HEK293 (cell line): ENCODE measurements around the gene CDX1.

Source experiments
- CTCF ChIA-PET: fragments of 350-600 bp; formaldehyde crosslinking; extraction: SDS; loops from one replicate; lab custom pipeline; 2021; ENCODE audit warnings: antibody characterized with exemption; lab: Yijun Ruan, JAX
- POLR2A ChIA-PET: fragments of 300-600 bp; formaldehyde crosslinking; extraction: SDS; loops from one replicate; lab custom pipeline; 2020; ENCODE audit warnings: antibody characterized with exemption, inconsistent platforms; lab: Yijun Ruan, JAX
- H3K27ac ChIP-seq: fragments of 200-500 bp; sonication (Bioruptor generic); 2 replicates; pipeline ENCODE4 v1.5.1; 2014; ENCODE audit warnings: low read depth, low read length, control low read depth, inconsistent platforms; ENCODE audit errors: extremely low read depth
- H3K36me3 ChIP-seq, 2 experiments: fragments of 200-500 bp in 1 of 2; sonication (Bioruptor generic) in 1 of 2; 1 replicate in 1 of 2; 2 replicates in 1 of 2; pipeline ENCODE4 v1.5.1; 2014 to 2017; ENCODE audit warnings: inconsistent platforms in 2 of 2, low read length in 2 of 2; ENCODE audit not compliant: control insufficient read depth in 2 of 2, insufficient read depth in 1 of 2
- H3K4me1 ChIP-seq: fragments of 200-500 bp; sonication (Bioruptor generic); 2 replicates; pipeline ENCODE4 v1.5.1; 2014; ENCODE audit warnings: mild to moderate bottlenecking, low read length, inconsistent platforms; ENCODE audit not compliant: control insufficient read depth, insufficient read depth
- H3K4me3 ChIP-seq: 2 replicates; pipeline ENCODE4 v1.5.1; 2011; ENCODE audit warnings: low read depth, mild to moderate bottlenecking, control low read depth, low read length, moderate library complexity
- H3K9me3 ChIP-seq: fragments of 200-500 bp; sonication (Bioruptor generic); 2 replicates; pipeline ENCODE4 v1.5.1; 2014; ENCODE audit warnings: low read depth, low read length, inconsistent platforms; ENCODE audit not compliant: control insufficient read depth, insufficient read depth
- GLI2 ChIP-seq: fragments of 450-650 bp; formaldehyde crosslinking; IDR thresholded peaks from 2 replicates; pipeline ENCODE4; 2017; ENCODE audit warnings: missing biosample characterization, missing genetic modification characterization, low read depth, borderline replicate concordance
- HOXC10 ChIP-seq: sonication (generic); formaldehyde crosslinking; IDR thresholded peaks from 2 replicates; pipeline ENCODE4 v1.8.1; 2023; ENCODE audit warnings: mild to moderate bottlenecking, missing genetic modification reagents
- MEIS1 ChIP-seq: sonication (generic); formaldehyde crosslinking; IDR thresholded peaks from 2 replicates; pipeline ENCODE4 v1.8.1; 2022; ENCODE audit warnings: missing genetic modification reagents, mild to moderate bottlenecking, borderline replicate concordance
- MZF1 ChIP-seq: fragments of 450-650 bp; formaldehyde crosslinking; IDR thresholded peaks from 2 replicates; pipeline ENCODE4 v1.5.1; 2017; ENCODE audit warnings: missing biosample characterization, missing genetic modification characterization, borderline replicate concordance
- SALL2 ChIP-seq: fragments of 450-650 bp; formaldehyde crosslinking; IDR thresholded peaks from 2 replicates; pipeline ENCODE4 v1.5.0; 2017; ENCODE audit warnings: missing biosample characterization, mild to moderate bottlenecking, missing genetic modification characterization, borderline replicate concordance
- SETDB1 ChIP-seq: IDR thresholded peaks from one replicate; pipeline ENCODE4 v1.6.1; 2017; ENCODE audit warnings: mild to moderate bottlenecking, low read length, moderate library complexity, mixed read lengths; ENCODE audit not compliant: insufficient read length
- TRIM28 ChIP-seq: IDR thresholded peaks from 2 replicates; pipeline ENCODE4 v1.6.1; 2011; ENCODE audit warnings: low read length, control low read depth, borderline replicate concordance
- YY1 ChIP-seq: fragments of 450-650 bp; formaldehyde crosslinking; IDR thresholded peaks from 2 replicates; pipeline ENCODE4 v1.5.1; 2018; ENCODE audit warnings: missing biosample characterization, missing genetic modification characterization
- ZBTB26 ChIP-seq: fragments of 450-650 bp; formaldehyde crosslinking; optimal IDR thresholded peaks from 2 replicates; pipeline ENCODE3; 2016; ENCODE audit warnings: missing biosample characterization, mild to moderate bottlenecking, missing genetic modification characterization
- ZNF10 ChIP-seq: fragments of 450-650 bp; formaldehyde crosslinking; IDR thresholded peaks from 2 replicates; pipeline ENCODE4 v1.5.1; 2017; ENCODE audit warnings: missing biosample characterization, missing genetic modification characterization
- ZNF16 ChIP-seq: fragments of 450-650 bp; formaldehyde crosslinking; IDR thresholded peaks from 2 replicates; pipeline ENCODE4 v1.5.1; 2016; ENCODE audit warnings: low read depth, missing biosample characterization, missing genetic modification characterization
- ZNF223 ChIP-seq: fragments of 450-650 bp; formaldehyde crosslinking; IDR thresholded peaks from 2 replicates; pipeline ENCODE4 v1.5.1; 2016; ENCODE audit warnings: missing biosample characterization, missing genetic modification characterization
- ZNF248 ChIP-seq: fragments of 450-650 bp; formaldehyde crosslinking; IDR thresholded peaks from 2 replicates; pipeline ENCODE4 v1.5.1; 2017; ENCODE audit warnings: missing biosample characterization, missing genetic modification characterization
- ZNF266 ChIP-seq: fragments of 450-650 bp; formaldehyde crosslinking; IDR thresholded peaks from 2 replicates; pipeline ENCODE4 v1.5.1; 2016; ENCODE audit warnings: missing biosample characterization, missing genetic modification characterization, low read depth
- ZNF341 ChIP-seq: fragments of 450-650 bp; formaldehyde crosslinking; IDR thresholded peaks from 2 replicates; pipeline ENCODE4; 2016; ENCODE audit warnings: low read depth, missing biosample characterization, missing genetic modification characterization
- ZNF404 ChIP-seq: fragments of 450-650 bp; formaldehyde crosslinking; IDR thresholded peaks from 2 replicates; pipeline ENCODE4 v1.5.1; 2017; ENCODE audit warnings: missing biosample characterization, missing genetic modification characterization
- ZNF449 ChIP-seq: fragments of 450-650 bp; formaldehyde crosslinking; IDR thresholded peaks from 2 replicates; pipeline ENCODE4 v1.5.1; 2017; ENCODE audit warnings: missing biosample characterization, mild to moderate bottlenecking, missing genetic modification characterization, moderate library complexity
- ZNF510 ChIP-seq: fragments of 450-650 bp; formaldehyde crosslinking; IDR thresholded peaks from 2 replicates; pipeline ENCODE4 v1.5.1; 2018; ENCODE audit warnings: mild to moderate bottlenecking, missing genetic modification characterization, missing biosample characterization; ENCODE audit not compliant: insufficient replicate concordance
- ZNF585B ChIP-seq: fragments of 450-650 bp; formaldehyde crosslinking; IDR thresholded peaks from 2 replicates; pipeline ENCODE4 v1.5.1; 2016; ENCODE audit warnings: missing biosample characterization, missing genetic modification characterization
- ZNF658 ChIP-seq: fragments of 450-650 bp; formaldehyde crosslinking; IDR thresholded peaks from 2 replicates; pipeline ENCODE4; 2016; ENCODE audit warnings: missing biosample characterization, missing genetic modification characterization
- ZNF837 ChIP-seq: fragments of 450-650 bp; formaldehyde crosslinking; IDR thresholded peaks from 2 replicates; pipeline ENCODE4 v1.5.1; 2016; ENCODE audit warnings: missing biosample characterization, missing genetic modification characterization
- ZSCAN16 ChIP-seq: fragments of 450-650 bp; formaldehyde crosslinking; IDR thresholded peaks from 2 replicates; pipeline ENCODE4 v1.5.1; 2016; ENCODE audit warnings: missing biosample characterization, missing genetic modification characterization
- TF ChIP-seq, protein P1 (sequence below): IDR thresholded peaks from 2 replicates; pipeline ENCODE4 v1.6.1; 2011; ENCODE audit warnings: mild to moderate bottlenecking, low read depth, low read length, borderline replicate concordance

CDX1 gene

GRCh38 chr5:150157168-150157567, 9.4 kb upstream of the CDX1 start:
- POLR2A ChIA-PET: no interaction called here

DNA sequence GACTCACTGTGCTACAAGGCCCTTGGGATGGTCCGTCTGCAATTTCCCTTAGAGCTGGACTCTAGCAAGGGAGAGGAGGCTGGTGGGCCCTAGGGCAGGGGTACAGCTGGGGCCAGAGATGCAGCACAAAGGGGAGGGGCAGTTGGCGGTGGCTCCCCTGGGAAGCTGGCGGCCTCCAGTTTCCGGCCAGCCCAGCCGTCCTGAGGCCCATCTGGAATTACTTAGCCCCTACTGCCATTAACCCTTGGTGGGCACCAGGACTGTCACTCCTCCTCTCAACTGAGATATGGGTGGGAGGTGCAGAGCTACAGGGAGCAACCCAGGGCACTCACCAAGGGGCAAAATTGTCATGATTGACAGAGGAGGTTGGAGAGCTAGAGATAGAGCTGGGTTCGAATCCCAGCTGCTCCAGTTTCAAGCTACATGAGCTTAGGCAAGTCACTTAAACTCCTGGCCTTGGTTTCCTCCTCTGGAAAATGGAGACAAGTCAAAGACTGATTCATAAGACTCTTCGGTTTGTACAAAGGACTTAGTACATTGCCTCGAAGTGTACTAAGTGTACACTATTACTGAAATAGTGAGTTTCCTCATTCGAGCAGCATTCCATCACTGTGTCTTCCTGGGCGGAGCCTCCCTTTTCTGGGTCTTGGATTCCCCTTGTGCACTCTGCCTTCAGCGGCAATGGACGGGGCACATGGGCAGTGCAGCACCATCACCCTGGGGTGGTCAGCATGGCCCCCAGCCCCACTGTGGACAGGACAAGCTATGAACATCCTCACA, 8.2 kb upstream of the CDX1 start:
- POLR2A ChIA-PET: no interaction called here
- Histone ChIP-seq H3K36me3 (no peaks in the 10 kb centered on the region), H3K27ac (no peak overlapping the region), H3K9me3 (no peaks in the 10 kb centered on the region), H3K4me3 (no peak overlapping the region), H3K4me1 (no peaks in the 10 kb centered on the region)
- CTCF ChIA-PET: interaction anchor here (0.6 to 2.1 kb wide), 3 partner anchors 47 to 48 kb away, joined by 3 to 8 read pairs (median 4); no protein-coding TSS in a partner anchor
- TF ChIP-seq ZBTB26: no peak
- TF ChIP-seq ZSCAN16: no peak
- no peak for TF ChIP-seq SETDB1
- TF ChIP-seq ZNF658: no peak
- TF ChIP-seq, protein P1, sequence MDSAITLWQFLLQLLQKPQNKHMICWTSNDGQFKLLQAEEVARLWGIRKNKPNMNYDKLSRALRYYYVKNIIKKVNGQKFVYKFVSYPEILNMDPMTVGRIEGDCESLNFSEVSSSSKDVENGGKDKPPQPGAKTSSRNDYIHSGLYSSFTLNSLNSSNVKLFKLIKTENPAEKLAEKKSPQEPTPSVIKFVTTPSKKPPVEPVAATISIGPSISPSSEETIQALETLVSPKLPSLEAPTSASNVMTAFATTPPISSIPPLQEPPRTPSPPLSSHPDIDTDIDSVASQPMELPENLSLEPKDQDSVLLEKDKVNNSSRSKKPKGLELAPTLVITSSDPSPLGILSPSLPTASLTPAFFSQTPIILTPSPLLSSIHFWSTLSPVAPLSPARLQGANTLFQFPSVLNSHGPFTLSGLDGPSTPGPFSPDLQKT: no peak
- TF ChIP-seq ZNF510: no peak
- no peak for TF ChIP-seq ZNF341
- TF ChIP-seq ZNF449 (tag by site-specific recombination): no peak
- no peak for TF ChIP-seq ZNF837 (tag by site-specific recombination)
- no peak for TF ChIP-seq HOXC10
- no peak for TF ChIP-seq ZNF16
- no peak for TF ChIP-seq ZNF266 (tag by site-specific recombination)
- TF ChIP-seq ZNF404 (tag by site-specific recombination): no peak
- TF ChIP-seq MEIS1 (CRISPR knock-in tag): no peak
- no peak for TF ChIP-seq ZNF10 (tag by site-specific recombination)
- no peak for TF ChIP-seq YY1 (tag by site-specific recombination)
- no peak for TF ChIP-seq GLI2
- TF ChIP-seq MZF1 (tag by site-specific recombination): no peak

More at GRCh38 chr5:150157168-150157567, 9.4 kb upstream of the CDX1 start:
- no peak overlapping the region for H3K27ac ChIP-seq
- no peaks in the 10 kb centered on the region for H3K36me3 ChIP-seq
- no peak for TF ChIP-seq ZNF585B (tag by site-specific recombination)
- TF ChIP-seq, all 188 proteins: peak for 0
- CTCF ChIA-PET: interaction anchor here (0.7 to 1.0 kb wide), 2 partner anchors 62 to 1536 kb away, joined by 3 to 4 read pairs; no protein-coding TSS in a partner anchor
- no peak overlapping the region for H3K4me3 ChIP-seq
- H3K4me1 ChIP-seq: no peaks in the 10 kb centered on the region
- H3K9me3 ChIP-seq: no peaks in the 10 kb centered on the region

DNA sequence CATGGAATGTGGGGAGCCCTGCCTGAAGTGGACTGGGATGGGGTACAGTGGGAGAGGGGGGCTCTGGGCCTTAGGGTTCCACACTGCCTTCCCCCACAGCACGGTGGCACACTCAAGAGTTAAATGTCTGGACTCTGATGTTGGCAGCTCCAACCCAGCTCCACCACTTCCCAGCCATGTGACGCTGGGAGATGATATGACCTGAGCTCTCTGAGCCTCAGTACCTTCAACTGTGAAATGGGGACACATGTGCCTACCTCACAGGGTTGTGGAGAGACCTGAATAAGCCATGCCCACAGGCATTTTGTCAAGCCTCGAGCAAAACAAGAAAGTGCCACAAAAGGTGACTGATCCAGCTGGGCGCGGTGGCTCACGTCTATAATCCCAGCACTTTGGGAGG, 7.5 kb upstream of the CDX1 start:
- no peaks in the 10 kb centered on the region for H3K36me3 ChIP-seq
- CTCF ChIA-PET: interaction anchor here (0.6 to 2.1 kb wide), 5 partner anchors 11 to 980 kb away, joined by 3 to 8 read pairs (median 4); no protein-coding TSS in a partner anchor
- no peaks in the 10 kb centered on the region for H3K9me3 ChIP-seq
- no peak overlapping the region for H3K27ac ChIP-seq
- no peaks in the 10 kb centered on the region for H3K4me1 ChIP-seq
- no peak overlapping the region for H3K4me3 ChIP-seq
- POLR2A ChIA-PET: no interaction called here
- TF ChIP-seq TRIM28 (no peak), ZNF248 (tag by site-specific recombination) (no peak), ZNF341 (no peak), SALL2 (tag by site-specific recombination) (no peak), ZNF223 (tag by site-specific recombination) (no peak)
- TF ChIP-seq, all 188 proteins: peak for 0
